H9 (cell line): ENCODE data around the gene NUP205. TPM values are rescaled to one million over a fixed set of nuclear protein-coding genes. Genes with fewer than 3 reads are reported as not detected.

Experiments used
- DNase-seq: peaks from one replicate; pipeline ENCODE4 v3.0.0-alpha.2; 2017
- H2AFZ ChIP-seq: one replicate; pipeline ENCODE4 v1.6.1; 2013; ENCODE audit warnings: mild to moderate bottlenecking, low read length, control low read depth, moderate library complexity
- H2AK5ac ChIP-seq: 2 replicates; pipeline ENCODE4 v1.6.1; 2013; ENCODE audit warnings: low read length, control low read depth, mixed read lengths; ENCODE audit not compliant: insufficient read length
- H2BK120ac ChIP-seq: one replicate; pipeline ENCODE4 v1.6.1; 2013; ENCODE audit warnings: low read depth, mild to moderate bottlenecking, low read length, control low read depth, inconsistent platforms; ENCODE audit not compliant: poor library complexity, severe bottlenecking
- H2BK12ac ChIP-seq: 2 replicates; pipeline ENCODE4 v1.6.1; 2013; ENCODE audit warnings: low read length, control low read depth, mixed read lengths, low read depth; ENCODE audit not compliant: insufficient read length
- H2BK15ac ChIP-seq: 2 replicates; pipeline ENCODE4 v1.6.1; 2013; ENCODE audit warnings: low read depth, low read length, control low read depth
- H2BK20ac ChIP-seq: one replicate; pipeline ENCODE4 v1.6.1; 2013; ENCODE audit warnings: low read depth, mild to moderate bottlenecking, low read length, control low read depth, inconsistent platforms; ENCODE audit not compliant: poor library complexity, severe bottlenecking
- H2BK5ac ChIP-seq: 2 replicates; pipeline ENCODE4 v1.6.1; 2013; ENCODE audit warnings: low read length, control low read depth, mixed read lengths; ENCODE audit not compliant: insufficient read length
- H3K14ac ChIP-seq: 2 replicates; pipeline ENCODE4 v1.6.1; 2013; ENCODE audit warnings: low read length, control low read depth; ENCODE audit not compliant: insufficient read depth
- H3K18ac ChIP-seq: 2 replicates; pipeline ENCODE4 v1.6.1; 2013; ENCODE audit warnings: low read depth, mild to moderate bottlenecking, mixed read lengths, low read length, control low read depth; ENCODE audit not compliant: insufficient read length
- H3K23ac ChIP-seq: 2 replicates; pipeline ENCODE4 v1.6.1; 2013; ENCODE audit warnings: low read length, control low read depth, mixed read lengths, low read depth; ENCODE audit not compliant: insufficient read length
- H3K23me2 ChIP-seq: 2 replicates; pipeline ENCODE4 v1.6.1; 2013; ENCODE audit warnings: low read depth, mild to moderate bottlenecking, mixed read lengths, low read length, control low read depth; ENCODE audit not compliant: insufficient read length, poor library complexity, severe bottlenecking
- H3K27ac ChIP-seq: 2 replicates; pipeline ENCODE4 v1.5.1; 2013; ENCODE audit warnings: low read length, control low read depth, mixed read lengths, low read depth; ENCODE audit not compliant: insufficient read length
- H3K27me3 ChIP-seq: 2 replicates; pipeline ENCODE4 v1.6.1; 2013; ENCODE audit warnings: low read length, control low read depth, inconsistent platforms; ENCODE audit not compliant: insufficient read depth
- H3K4ac ChIP-seq: 2 replicates; pipeline ENCODE4 v1.6.1; 2013; ENCODE audit warnings: low read depth, mild to moderate bottlenecking, control low read depth, inconsistent platforms, low read length, moderate library complexity
- H3K4me1 ChIP-seq: 2 replicates; pipeline ENCODE4 v1.6.1; 2013; ENCODE audit warnings: low read length, control low read depth, inconsistent platforms; ENCODE audit not compliant: insufficient read depth
- H3K4me2 ChIP-seq: 2 replicates; pipeline ENCODE4 v1.6.1; 2013; ENCODE audit warnings: low read length, control low read depth, mixed read lengths; ENCODE audit not compliant: insufficient read length, insufficient read depth
- H3K56ac ChIP-seq: 2 replicates; pipeline ENCODE4 v1.6.1; 2013; ENCODE audit warnings: low read depth, mild to moderate bottlenecking, mixed read lengths, low read length, control low read depth; ENCODE audit not compliant: insufficient read length
- H3K79me1 ChIP-seq: 2 replicates; pipeline ENCODE4 v1.6.1; 2013; ENCODE audit warnings: low read depth, mild to moderate bottlenecking, moderate library complexity, low read length, control low read depth, inconsistent platforms; ENCODE audit not compliant: insufficient read depth, poor library complexity, severe bottlenecking
- H3K79me2 ChIP-seq: 2 replicates; pipeline ENCODE4 v1.6.1; 2013; ENCODE audit warnings: low read length, control low read depth, inconsistent platforms; ENCODE audit not compliant: insufficient read depth
- H3K9ac ChIP-seq: 2 replicates; pipeline ENCODE4 v1.6.1; 2013; ENCODE audit warnings: low read length, control low read depth, mixed read lengths; ENCODE audit not compliant: insufficient read length; ENCODE audit errors: extremely low read depth
- H3K9me3 ChIP-seq: one replicate; pipeline ENCODE4 v1.6.1; 2013; ENCODE audit warnings: low read depth, low read length, inconsistent platforms; ENCODE audit not compliant: control insufficient read depth
- H3T11ph ChIP-seq: one replicate; pipeline ENCODE4 v1.6.1; 2013; ENCODE audit warnings: mild to moderate bottlenecking, low read length, control low read depth, inconsistent platforms
- H4K20me1 ChIP-seq: one replicate; pipeline ENCODE4 v1.6.1; 2013; ENCODE audit not compliant: control insufficient read depth, insufficient read length, insufficient read depth
- H4K5ac ChIP-seq: 2 replicates; pipeline ENCODE4 v1.6.1; 2013; ENCODE audit warnings: low read depth, mild to moderate bottlenecking, mixed read lengths, low read length, control low read depth; ENCODE audit not compliant: insufficient read length
- H4K8ac ChIP-seq: replicated peaks from 2 replicates; pipeline ENCODE4 v1.6.1; 2013; ENCODE audit warnings: low read length, control low read depth, mixed read lengths, low read depth; ENCODE audit not compliant: insufficient read length
- H4K91ac ChIP-seq: 2 replicates; pipeline ENCODE4 v1.6.1; 2013; ENCODE audit warnings: low read depth, mild to moderate bottlenecking, moderate library complexity, mixed read lengths, low read length, control low read depth; ENCODE audit not compliant: insufficient read length
- H3K27ac Mint-ChIP-seq, 3 experiments: 2 replicates in 2 of 3; 3 replicates in 1 of 3; pipeline ENCODE4 v1.8.0; 2020 to 2021; ENCODE audit warnings: mixed read lengths in 3 of 3, mild to moderate bottlenecking in 1 of 3, moderate library complexity in 1 of 3
- H3K27me3 Mint-ChIP-seq: 2 replicates; pipeline ENCODE4 v1.8.0; 2021; ENCODE audit warnings: low read depth, mild to moderate bottlenecking, moderate library complexity, mixed read lengths
- H3K36me3 Mint-ChIP-seq, 3 experiments: 2 replicates in 2 of 3; 3 replicates in 1 of 3; pipeline ENCODE4 v1.8.0; 2020 to 2021; ENCODE audit warnings: low read depth in 3 of 3, mixed read lengths in 3 of 3; ENCODE audit not compliant: insufficient read depth in 1 of 3
- H3K4me1 Mint-ChIP-seq, 2 experiments: 2 replicates each; pipeline ENCODE4 v1.8.0; 2020; ENCODE audit warnings: mixed read lengths in 2 of 2
- H3K4me3 Mint-ChIP-seq, 2 experiments: 2 replicates in 1 of 2; 3 replicates in 1 of 2; pipeline ENCODE4 v1.8.0; 2020 to 2021; ENCODE audit warnings: mild to moderate bottlenecking in 2 of 2, mixed read lengths in 2 of 2, moderate library complexity in 1 of 2
- H3K9me3 Mint-ChIP-seq, 2 experiments: 2 replicates in 1 of 2; 3 replicates in 1 of 2; pipeline ENCODE4 v1.8.0; 2020; ENCODE audit warnings: mild to moderate bottlenecking in 2 of 2, mixed read lengths in 2 of 2, moderate library complexity in 1 of 2
- CTCF ChIP-seq: fragments of 200-600 bp; sonication (generic); conservative IDR thresholded peaks from 3 replicates; pipeline ENCODE4 v1.8.0; 2021; ENCODE audit warnings: antibody characterized with exemption, mild to moderate bottlenecking
- WGBS: extraction: QIAGEN DNeasy Blood & Tissue Kit; methylation state at CpG from one replicate; pipeline ENCODE4 v1.1.7; 2013; ENCODE audit warnings: missing lambda C conversion rate, low lambda C conversion rate, mixed read lengths; ENCODE audit not compliant: insufficient read length; ENCODE audit errors: extremely low coverage; 5-methylcytosine and 5-hydroxymethylcytosine counted together
- total RNA-seq: library from RNA; stranded (reverse); gene quantifications from 2 replicates; pipeline ENCODE4 v1.2.1, GENCODE V29; 2021

The NUP205 gene
- total RNA-seq, 1 experiment from 2014 or later: 158 TPM

GRCh38 chr7:135697276-135698049, 139.7 kb downstream of the NUP205 start:
- no CpG with 5 or more reads among the region's 8 CpGs for WGBS
- no peaks in the 10 kb centered on the region for H4K20me1 ChIP-seq
- DNase-seq: no peak
- no peaks in the 10 kb centered on the region for H3K9me3 ChIP-seq
- peak overlapping the region in 2 of 3 experiments; percentile 32 to 72; a peak in 4 of 7 replicates for H3K27ac Mint-ChIP-seq
- H3K79me2 ChIP-seq: no peaks in the 10 kb centered on the region
- no peak overlapping the region for H3T11ph ChIP-seq
- H3K4me2 ChIP-seq: no peak overlapping the region
- no peak overlapping the region for H2BK120ac ChIP-seq
- H4K5ac ChIP-seq: no peak overlapping the region
- H4K8ac ChIP-seq: no peak overlapping the region
- no peak overlapping the region for H2BK5ac ChIP-seq
- H2BK12ac ChIP-seq: no peak overlapping the region
- H2BK15ac ChIP-seq: no peak overlapping the region
- H3K4ac ChIP-seq: no peak overlapping the region
- H3K4me1 Mint-ChIP-seq: peaks cover 8 to 9% of the 10 kb centered on the region in 2 experiments
- no peak overlapping the region for H2AK5ac ChIP-seq
- no peak overlapping the region for H4K91ac ChIP-seq
- H3K4me3 Mint-ChIP-seq: no peak overlapping the region
- no peaks in the 10 kb centered on the region for H3K4me1 ChIP-seq
- no peaks in the 10 kb centered on the region for H3K79me1 ChIP-seq
- no peak overlapping the region for H3K56ac ChIP-seq
- no peaks in the 10 kb centered on the region for H3K27me3 Mint-ChIP-seq
- H3K23me2 ChIP-seq: no peaks in the 10 kb centered on the region
- H3K18ac ChIP-seq: no peak overlapping the region
- H3K9me3 Mint-ChIP-seq: no peaks in the 10 kb centered on the region
- H2AFZ ChIP-seq: no peak overlapping the region
- no peak overlapping the region for H3K27ac ChIP-seq
- TF ChIP-seq CTCF: no peak
- H3K14ac ChIP-seq: no peak overlapping the region
- no peaks in the 10 kb centered on the region for H3K27me3 ChIP-seq
- no peak overlapping the region for H3K23ac ChIP-seq
- H3K36me3 Mint-ChIP-seq: peaks cover 0 to 5% (median 0%) of the 10 kb centered on the region in 3 experiments; a peak in 2 of 7 replicates
- no peak overlapping the region for H2BK20ac ChIP-seq
- H3K9ac ChIP-seq: no peak overlapping the region

Other genes starting within 250 kb of the NUP205 start
- gene CNOT4, start 47.8 kb upstream of the NUP205 start, total RNA-seq: 23.5 and 27.4 TPM in 2 replicates
- 38.4 and 39.6 TPM in 2 replicates for gene STMP1, start 104.6 kb downstream of the NUP205 start, total RNA-seq
- 2.0 and 3.5 TPM in 2 replicates for gene SLC13A4, start 170.3 kb downstream of the NUP205 start, total RNA-seq
- not detected in 2 replicates for gene FAM180A, start 190.9 kb downstream of the NUP205 start, total RNA-seq